GM12865 (cell line): ENCODE measurements around the gene FCGBP.
"Not testable (repeated sequence)": the region's sequence is repeated elsewhere in the genome, so short reads cannot be mapped to it uniquely, and the experiment has no call there.

Experiments used
- DNase-seq: peaks from one replicate; pipeline ENCODE4 v3.0.0; 2010; ENCODE audit warnings: low read depth
- H3K4me3 ChIP-seq: 2 replicates; pipeline ENCODE4 v1.5.1; 2011; ENCODE audit warnings: mild to moderate bottlenecking, low read depth, low read length, control low read depth
- CTCF ChIP-seq: IDR thresholded peaks from 2 replicates; pipeline ENCODE4 v1.5.1; 2011; ENCODE audit warnings: low read length, control low read depth, low read depth, inconsistent platforms; ENCODE audit not compliant: insufficient read depth; ENCODE audit errors: missing control alignments

The FCGBP gene

GRCh38 chr19:39891660-39892505 is 42.6 kb downstream of the FCGBP start:
- H3K4me3 ChIP-seq, DNase-seq: not testable (repeated sequence)

GRCh38 chr19:39890755-39891551 is 43.5 kb downstream of the FCGBP start:
- no peak for DNase-seq
- TF ChIP-seq CTCF = no peak
- no peak overlapping the region for H3K4me3 ChIP-seq

GRCh38 chr19:39889872-39890754 is 44.3 kb downstream of the FCGBP start:
- H3K4me3 ChIP-seq, DNase-seq: not testable (repeated sequence)

- DNase-seq = not testable (repeated sequence)
These were observed 46.9 kb downstream of the FCGBP start for GRCh38 chr19:39887456-39887951.

GRCh38 chr19:39885821-39886554 is 48.4 kb downstream of the FCGBP start:
- DNase-seq, H3K4me3 ChIP-seq: not testable (repeated sequence)

More at GRCh38 chr19:39887456-39887951, 46.9 kb downstream of the FCGBP start:
- H3K4me3 ChIP-seq = not testable (repeated sequence)

- not testable (repeated sequence) for DNase-seq, H3K4me3 ChIP-seq
These were observed 49.7 kb downstream of the FCGBP start for GRCh38 chr19:39884721-39885120.
